GM19452 (cell line): ENCODE measurements around the gene SEPTIN7.
A peak's percentile ranks its signal among the peaks of the same experiment; 100 is the strongest.

Source experiments
- ATAC-seq: cut with Tn5 transposase; IDR thresholded peaks from one replicate; pipeline ENCODE4 v1.9.1; 2021; ENCODE audit not compliant: unreplicated experiment

SEPTIN7 gene

DNA sequence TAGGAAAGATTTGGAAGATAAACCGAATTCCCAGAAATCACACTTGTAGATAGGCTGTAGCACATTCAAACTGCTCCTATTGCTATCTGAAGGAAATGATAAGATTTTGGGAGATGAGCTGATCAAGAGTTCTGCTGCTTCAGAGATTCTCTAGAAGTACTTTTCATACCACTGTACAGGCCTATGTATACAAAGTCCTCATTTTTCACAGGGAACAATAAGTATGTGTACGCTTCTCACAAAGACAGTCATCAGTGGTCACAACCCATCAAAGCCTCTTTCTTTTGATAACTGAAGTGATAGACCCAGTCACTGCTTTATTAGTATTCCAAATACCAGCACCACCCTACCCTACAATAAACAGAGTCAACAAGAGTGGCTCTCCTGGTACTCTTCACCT, 15.6 kb upstream of the SEPTIN7 start:
- no peak for ATAC-seq

- no peak for ATAC-seq
Observed at GRCh38 chr7:35787925-35788324, 12.9 kb upstream of the SEPTIN7 start.

DNA sequence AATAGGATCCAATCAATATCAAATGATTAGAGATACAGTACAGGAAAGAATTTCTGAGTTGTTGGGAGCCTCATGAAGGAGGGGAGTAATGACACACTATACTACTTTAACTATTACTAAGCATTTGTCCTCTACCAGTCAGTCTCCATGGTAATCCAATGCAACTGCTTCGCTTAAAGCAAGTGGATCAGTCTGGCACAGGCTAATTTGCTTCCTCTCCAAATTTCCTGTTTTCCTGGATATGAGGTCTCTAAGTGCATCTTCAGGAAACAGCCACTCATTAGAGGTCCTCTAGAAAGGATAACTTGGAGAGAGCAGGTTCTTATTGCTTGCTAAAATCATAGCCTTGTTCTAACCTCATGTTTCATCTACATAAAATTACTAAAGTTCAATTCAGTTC, 8.4 kb upstream of the SEPTIN7 start:
- ATAC-seq: no peak

DNA sequence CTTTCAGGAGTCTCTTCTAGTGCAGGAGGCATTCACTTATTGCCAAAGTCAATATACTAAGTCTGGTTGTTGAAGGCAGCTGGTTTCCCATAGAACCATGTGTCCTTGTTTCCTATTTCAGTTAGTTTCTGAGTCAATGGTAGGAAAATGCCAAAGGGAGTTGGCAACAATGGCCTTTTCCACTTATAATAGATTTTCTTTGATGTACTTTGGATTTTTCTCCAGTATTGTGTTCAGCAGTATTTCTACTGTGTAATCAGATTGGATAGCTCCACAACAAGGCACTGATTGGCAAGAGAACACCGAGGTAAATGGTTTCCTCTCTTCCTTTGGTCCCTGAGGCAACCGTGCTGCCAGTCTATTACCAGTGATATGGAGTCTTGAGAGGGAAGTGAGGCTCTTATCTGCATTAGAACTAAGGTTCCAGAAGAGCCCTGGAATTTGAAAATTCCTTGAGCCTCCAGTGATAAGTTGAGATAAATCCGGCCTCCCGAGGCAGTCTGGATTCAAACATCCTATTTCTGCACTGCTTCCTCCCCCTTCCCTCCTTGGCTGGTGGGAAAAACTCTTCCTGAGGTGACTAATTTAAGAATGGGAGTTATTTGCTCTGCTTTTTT, 7.9 kb upstream of the SEPTIN7 start:
- no peak for ATAC-seq

DNA sequence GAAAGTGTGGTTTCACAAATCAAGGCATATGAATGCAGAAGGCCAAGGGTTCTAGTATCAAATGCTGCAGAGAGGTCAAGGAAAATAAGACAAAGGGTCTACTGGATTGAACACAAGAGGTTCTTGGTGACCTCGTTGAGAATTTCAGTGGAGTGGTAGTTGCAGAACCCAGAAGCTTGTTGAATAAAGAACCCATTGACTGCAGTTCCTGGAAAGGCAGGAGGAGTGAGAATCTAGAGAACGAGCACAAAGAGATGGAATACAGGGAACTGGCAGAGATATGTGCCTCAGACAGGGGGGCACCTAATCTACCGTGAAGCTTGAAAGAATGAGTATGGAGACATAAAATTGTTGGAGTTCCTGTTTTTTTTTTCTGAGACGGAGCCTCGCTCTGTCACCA, 3.5 kb upstream of the SEPTIN7 start:
- no peak for ATAC-seq

DNA sequence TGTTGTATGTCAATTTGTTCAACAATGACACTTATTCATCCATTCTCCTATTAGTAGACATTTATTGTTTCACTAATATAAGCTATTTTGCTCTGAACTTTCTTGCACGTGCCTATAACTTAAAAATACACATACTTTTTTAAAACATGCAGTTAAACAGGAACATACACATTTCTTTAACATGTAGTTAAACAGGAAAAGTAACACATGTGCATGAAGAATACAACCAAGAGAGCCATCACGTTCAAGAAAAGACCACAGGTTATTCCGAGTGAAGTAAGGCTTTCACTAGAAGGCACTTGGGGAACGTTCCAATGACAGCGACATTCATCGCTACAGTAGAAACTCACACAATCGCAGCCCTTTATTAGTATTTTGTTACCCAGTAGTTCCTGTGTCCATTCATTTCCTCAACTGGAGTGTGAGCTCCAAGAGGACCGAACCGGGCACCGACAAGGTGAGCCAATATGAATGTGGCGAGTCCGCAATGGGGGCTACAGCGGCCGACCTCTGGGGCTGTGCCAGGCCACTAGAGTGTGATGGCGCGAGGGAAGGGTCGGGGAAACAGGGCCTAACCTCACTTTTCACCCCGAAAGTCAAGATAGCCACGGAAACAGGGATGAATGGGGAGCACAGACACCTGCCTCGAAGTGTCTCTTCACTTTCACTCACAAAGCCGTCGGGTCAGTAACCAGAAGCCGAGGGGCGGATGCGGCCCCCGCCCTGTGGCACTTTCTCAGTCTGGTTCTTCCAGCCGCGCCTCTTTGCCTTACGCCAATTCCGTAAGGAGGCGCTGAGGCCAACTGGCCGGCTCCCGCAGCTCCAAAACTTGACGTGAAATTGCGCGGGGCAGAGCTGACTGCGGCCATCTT, 775 bp upstream of the SEPTIN7 start:
- ATAC-seq: peak; percentile 49

GRCh38 chr7:35801392-35802101, 690 bp downstream of the SEPTIN7 start:
- ATAC-seq: peak; percentile 33

- ATAC-seq: no peak
Observed at GRCh38 chr7:35802102-35802466, 1.2 kb downstream of the SEPTIN7 start.

DNA sequence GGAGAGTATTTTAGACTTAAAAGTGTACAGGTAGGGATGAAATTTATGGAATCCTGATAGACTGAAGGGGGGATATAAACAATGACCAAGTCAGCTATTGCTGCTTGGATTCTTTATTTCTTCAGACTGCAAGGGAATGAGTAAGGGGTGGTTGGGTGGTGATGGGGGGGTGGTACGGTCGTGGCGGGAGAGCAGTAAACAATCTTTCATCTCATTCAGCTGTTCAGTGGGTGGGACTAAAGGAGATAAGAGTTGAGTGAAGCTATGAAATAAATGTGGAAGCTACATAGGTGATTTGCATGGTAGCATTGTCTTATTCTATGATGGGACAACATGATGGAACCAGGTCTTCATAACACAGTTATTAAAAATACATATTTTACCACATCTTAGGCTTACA, 1.8 kb downstream of the SEPTIN7 start:
- no peak for ATAC-seq

- no peak for ATAC-seq
Observed at GRCh38 chr7:35804231-35804970, 3.5 kb downstream of the SEPTIN7 start.

DNA sequence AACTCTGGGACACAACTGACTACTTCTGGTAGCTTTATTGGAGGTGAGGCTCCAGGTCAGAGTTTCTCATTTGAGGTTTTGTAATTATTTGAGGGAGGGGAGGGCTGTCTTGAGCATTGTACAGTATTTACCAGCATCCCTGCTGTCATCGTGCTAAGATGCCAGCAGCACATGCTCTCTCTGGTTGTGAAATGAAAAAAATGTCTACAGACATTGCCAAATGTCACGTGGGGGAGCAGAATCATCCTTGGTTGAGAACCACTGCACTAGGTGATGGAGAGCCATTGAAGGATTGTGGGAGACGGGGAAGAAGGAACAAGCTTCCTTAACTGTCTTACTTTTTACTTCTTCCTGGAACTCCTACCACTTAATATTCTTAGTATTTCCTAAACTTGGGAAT, 5.0 kb downstream of the SEPTIN7 start:
- no peak for ATAC-seq

GRCh38 chr7:35816514-35816913, 15.7 kb downstream of the SEPTIN7 start:
- ATAC-seq: no peak

GRCh38 chr7:35817181-35817580, 16.3 kb downstream of the SEPTIN7 start:
- no peak for ATAC-seq

GRCh38 chr7:35817930-35818329, 17.1 kb downstream of the SEPTIN7 start:
- no peak for ATAC-seq

GRCh38 chr7:35818513-35818912, 17.7 kb downstream of the SEPTIN7 start:
- no peak for ATAC-seq

DNA sequence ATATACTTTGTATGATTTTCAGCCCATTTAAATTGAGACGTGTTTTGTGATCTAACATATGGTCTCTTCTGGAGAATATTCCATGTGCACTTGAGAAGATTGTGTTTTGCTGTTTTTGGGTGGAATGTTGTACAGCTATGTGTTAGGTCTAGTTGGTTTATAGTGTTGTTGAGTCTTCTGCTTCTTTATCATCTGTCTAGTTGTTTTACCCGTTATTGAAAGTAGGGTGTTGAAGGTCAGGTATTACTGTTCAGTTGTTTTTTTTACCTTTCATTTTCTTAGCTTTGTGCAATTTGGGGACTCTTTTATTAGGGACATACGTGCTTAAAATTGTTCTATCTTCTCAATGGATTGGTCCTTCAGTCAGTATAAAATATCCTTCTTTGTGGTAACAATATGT, 18.5 kb downstream of the SEPTIN7 start:
- no peak for ATAC-seq

- ATAC-seq: no peak
Observed at GRCh38 chr7:35819954-35820703, 19.3 kb downstream of the SEPTIN7 start.

DNA sequence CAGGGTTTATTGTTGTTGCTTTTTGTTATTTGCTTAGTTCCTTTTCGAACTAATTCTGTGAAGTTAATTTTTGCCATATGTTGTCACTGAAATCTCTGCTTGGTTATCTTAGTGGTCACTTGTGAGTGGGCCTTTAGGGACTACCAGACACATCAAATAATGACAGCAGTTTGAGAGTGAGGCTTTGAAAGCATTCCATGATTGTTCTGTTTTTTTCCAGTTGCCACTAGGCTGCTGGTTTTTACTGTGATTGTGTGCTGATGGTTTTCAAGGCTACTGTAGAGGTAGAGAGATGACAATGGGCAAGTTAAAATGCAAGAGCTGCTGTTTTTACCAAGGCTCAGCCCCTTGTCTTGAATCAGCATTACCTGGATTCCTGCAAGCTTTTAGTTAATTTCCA, 20.0 kb downstream of the SEPTIN7 start:
- ATAC-seq: no peak

GRCh38 chr7:35823440-35823839, 22.6 kb downstream of the SEPTIN7 start:
- ATAC-seq: no peak

- no peak for ATAC-seq
Observed at GRCh38 chr7:35825974-35826373, 25.1 kb downstream of the SEPTIN7 start.

DNA sequence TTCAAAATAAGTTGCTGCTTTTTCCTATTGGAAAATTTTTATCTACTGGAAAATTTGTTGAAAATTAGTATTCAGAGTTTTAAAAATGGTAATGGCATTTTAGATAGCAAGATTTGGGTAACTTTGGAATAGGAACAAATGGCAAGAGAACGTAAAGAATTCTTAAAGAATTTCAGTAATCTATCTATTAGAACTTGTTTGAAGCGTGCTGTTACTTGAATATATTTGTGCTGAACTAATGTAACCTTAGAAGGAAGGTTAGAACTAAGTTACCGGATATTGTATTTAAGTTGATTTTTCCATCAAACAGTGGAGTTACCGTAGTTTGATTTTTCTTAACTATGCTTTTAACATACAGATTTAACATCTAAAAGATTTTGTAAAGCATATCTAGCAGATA, 25.9 kb downstream of the SEPTIN7 start:
- no peak for ATAC-seq
